SU-DHL-6 (cell line): ENCODE results near the gene DIAPH3.

ENCODE experiments used
- EZH2phosphoT487 ChIP-seq: fragments of 200-600 bp; sonication (generic), shearing (Covaris generic); conservative IDR thresholded peaks from 2 replicates; pipeline ENCODE4 v1.6.1; 2018; ENCODE audit warnings: mild to moderate bottlenecking, antibody characterized with exemption, low read length, moderate library complexity, mixed read lengths
- TF ChIP-seq, protein P1 (sequence below): fragments of 200-600 bp; sonication (generic); IDR thresholded peaks from one replicate; pipeline ENCODE4 v1.5.1; 2017; ENCODE audit warnings: antibody characterized with exemption, mild to moderate bottlenecking, low read length, moderate library complexity; ENCODE audit not compliant: insufficient read depth, poor library complexity, severe bottlenecking

DNA sequence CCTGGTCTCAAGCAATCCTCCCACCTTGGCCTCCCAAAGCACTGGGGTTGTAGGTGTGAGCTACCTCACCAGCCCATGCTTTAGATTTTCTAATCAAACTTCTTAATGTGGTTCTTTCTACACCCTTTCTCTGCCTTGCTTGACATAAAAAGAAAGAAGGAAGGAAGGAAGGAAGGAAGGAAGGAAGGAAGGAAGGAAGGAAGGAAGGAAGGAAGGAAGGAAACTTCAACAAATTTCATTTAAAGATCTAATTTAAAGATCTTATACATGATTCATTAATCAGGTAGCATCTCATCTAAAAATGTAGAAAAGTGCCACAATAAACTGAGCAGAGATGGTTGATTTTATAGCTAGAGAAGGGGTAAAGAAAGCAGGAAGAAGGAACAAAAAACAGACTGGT lies 215.0 kb downstream of the DIAPH3 start:
- TF ChIP-seq, protein P1, sequence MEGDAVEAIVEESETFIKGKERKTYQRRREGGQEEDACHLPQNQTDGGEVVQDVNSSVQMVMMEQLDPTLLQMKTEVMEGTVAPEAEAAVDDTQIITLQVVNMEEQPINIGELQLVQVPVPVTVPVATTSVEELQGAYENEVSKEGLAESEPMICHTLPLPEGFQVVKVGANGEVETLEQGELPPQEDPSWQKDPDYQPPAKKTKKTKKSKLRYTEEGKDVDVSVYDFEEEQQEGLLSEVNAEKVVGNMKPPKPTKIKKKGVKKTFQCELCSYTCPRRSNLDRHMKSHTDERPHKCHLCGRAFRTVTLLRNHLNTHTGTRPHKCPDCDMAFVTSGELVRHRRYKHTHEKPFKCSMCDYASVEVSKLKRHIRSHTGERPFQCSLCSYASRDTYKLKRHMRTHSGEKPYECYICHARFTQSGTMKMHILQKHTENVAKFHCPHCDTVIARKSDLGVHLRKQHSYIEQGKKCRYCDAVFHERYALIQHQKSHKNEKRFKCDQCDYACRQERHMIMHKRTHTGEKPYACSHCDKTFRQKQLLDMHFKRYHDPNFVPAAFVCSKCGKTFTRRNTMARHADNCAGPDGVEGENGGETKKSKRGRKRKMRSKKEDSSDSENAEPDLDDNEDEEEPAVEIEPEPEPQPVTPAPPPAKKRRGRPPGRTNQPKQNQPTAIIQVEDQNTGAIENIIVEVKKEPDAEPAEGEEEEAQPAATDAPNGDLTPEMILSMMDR, result no peak
- TF ChIP-seq EZH2phosphoT487, result no peak
